GM19025 (cell line): ENCODE results near the gene GAD2.
"Not testable (repeated sequence)": the region's sequence is repeated elsewhere in the genome, so short reads cannot be mapped to it uniquely, and the experiment has no call there.

Experiments used
- ATAC-seq: cut with Tn5 transposase; IDR thresholded peaks from one replicate; pipeline ENCODE4 v1.9.1; 2021; ENCODE audit warnings: mild to moderate bottlenecking, low read depth, moderate library complexity; ENCODE audit not compliant: unreplicated experiment

The GAD2 gene

GRCh38 chr10:26311383-26311940 is 94.9 kb downstream of the GAD2 start:
- no peak for ATAC-seq

- no peak for ATAC-seq
These were observed 97.9 kb downstream of the GAD2 start for GRCh38 chr10:26314265-26315013.

- ATAC-seq = no peak
These were observed 102.1 kb downstream of the GAD2 start for GRCh38 chr10:26318672-26319071.

- ATAC-seq = no peak
These were observed 106.6 kb downstream of the GAD2 start for GRCh38 chr10:26323219-26323618.

- ATAC-seq = no peak
These were observed 110.3 kb downstream of the GAD2 start for GRCh38 chr10:26326851-26327250.

- no peak for ATAC-seq
These were observed 111.2 kb downstream of the GAD2 start for GRCh38 chr10:26327811-26328210.

- ATAC-seq = no peak
These were observed 114.8 kb downstream of the GAD2 start for GRCh38 chr10:26331371-26331770.

- ATAC-seq = no peak
These were observed 117.8 kb downstream of the GAD2 start for GRCh38 chr10:26334232-26334931.

GRCh38 chr10:26334932-26335573 is 118.5 kb downstream of the GAD2 start:
- peak; percentile 80 for ATAC-seq

- peak; percentile 41 for ATAC-seq
These were observed 119.1 kb downstream of the GAD2 start for GRCh38 chr10:26335574-26336093.

- ATAC-seq = no peak
These were observed 120.4 kb downstream of the GAD2 start for GRCh38 chr10:26336979-26337378.

GRCh38 chr10:26341701-26342100 is 125.1 kb downstream of the GAD2 start:
- ATAC-seq = no peak

GRCh38 chr10:26348821-26349417 is 132.3 kb downstream of the GAD2 start:
- not testable (repeated sequence) for ATAC-seq
